Measurements from ENCODE around the gene ABCB8. TPM values are rescaled to one million over a fixed set of nuclear protein-coding genes. Genes with fewer than 3 reads are reported as not detected.
"Not testable (repeated sequence)": the region's sequence is repeated elsewhere in the genome, so short reads cannot be mapped to it uniquely, and the experiment has no call there.

The ABCB8 gene
- polyA plus RNA-seq, 1 donor, result 28.4 TPM

- DNase-seq, result no peak
These were observed 31.2 kb upstream of the ABCB8 start for GRCh38 chr7:150997075-150997511.

- no peak for DNase-seq
These were observed 30.4 kb upstream of the ABCB8 start for GRCh38 chr7:150997817-150998216.

GRCh38 chr7:150998341-150998740 is 29.9 kb upstream of the ABCB8 start:
- DNase-seq, result no peak

GRCh38 chr7:150999001-150999400 is 29.2 kb upstream of the ABCB8 start:
- no peak for DNase-seq

- DNase-seq, result no peak
These were observed 28.6 kb upstream of the ABCB8 start for GRCh38 chr7:150999497-151000230.

GRCh38 chr7:151000897-151001495 is 27.3 kb upstream of the ABCB8 start:
- DNase-seq, result no peak

GRCh38 chr7:151001546-151001945 is 26.7 kb upstream of the ABCB8 start:
- DNase-seq, result no peak

GRCh38 chr7:151003572-151003971 is 24.7 kb upstream of the ABCB8 start:
- DNase-seq, result no peak

GRCh38 chr7:151005566-151005965 is 22.7 kb upstream of the ABCB8 start:
- DNase-seq, result no peak

- DNase-seq, result no peak
These were observed 21.5 kb upstream of the ABCB8 start for GRCh38 chr7:151006590-151007300.

- DNase-seq, result no peak
These were observed 20.8 kb upstream of the ABCB8 start for GRCh38 chr7:151007469-151007898.

- DNase-seq, result no peak
These were observed 20.1 kb upstream of the ABCB8 start for GRCh38 chr7:151008143-151008510.

GRCh38 chr7:151008511-151009323 is 19.5 kb upstream of the ABCB8 start:
- no peak for DNase-seq

GRCh38 chr7:151009327-151010036 is 18.8 kb upstream of the ABCB8 start:
- no peak for DNase-seq

GRCh38 chr7:151010037-151010306 is 18.3 kb upstream of the ABCB8 start:
- no peak for DNase-seq

GRCh38 chr7:151010307-151011096 is 17.7 kb upstream of the ABCB8 start:
- DNase-seq, result no peak

- no peak for DNase-seq
These were observed 17.2 kb upstream of the ABCB8 start for GRCh38 chr7:151011097-151011409.

- not testable (repeated sequence) for DNase-seq
These were observed 16.6 kb upstream of the ABCB8 start for GRCh38 chr7:151011616-151012015.

GRCh38 chr7:151012031-151012692 is 16.1 kb upstream of the ABCB8 start:
- DNase-seq, result no peak

GRCh38 chr7:151012911-151013347 is 15.3 kb upstream of the ABCB8 start:
- DNase-seq, result no peak

GRCh38 chr7:151013356-151013732 is 14.9 kb upstream of the ABCB8 start:
- no peak for DNase-seq

All from left kidney (tissue), 2 donors.